ENCODE results near the gene HLA-DQB1.

HLA-DQB1 gene

GRCh38 chr6:32669893-32670292, 3.4 kb upstream of the HLA-DQB1 start:
- no peak overlapping the region for H3K4me3 ChIP-seq (ENCODE audit: low read length)
- no peak for DNase-seq (ENCODE audit: low read depth)

DNA sequence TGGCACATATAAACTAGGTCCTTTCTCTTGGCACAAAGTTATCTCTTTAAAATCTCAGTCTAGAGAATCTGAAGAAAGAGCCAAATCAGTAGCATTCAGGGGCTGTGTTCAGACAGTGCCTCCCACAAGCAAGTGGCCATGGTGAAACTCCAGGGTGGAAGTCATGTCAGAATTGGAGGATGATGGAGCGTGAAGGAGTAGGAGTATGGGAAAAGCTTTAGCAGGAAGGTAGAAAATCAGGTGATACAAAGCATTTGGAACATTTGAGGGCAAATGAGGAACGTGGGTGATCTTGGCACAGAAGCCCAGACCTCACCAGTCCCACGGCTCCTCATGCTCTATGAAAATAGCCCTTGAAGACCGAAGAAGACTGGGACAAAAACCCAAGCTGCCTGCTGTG, 2.8 kb upstream of the HLA-DQB1 start:
- H3K4me3 ChIP-seq (ENCODE audit: low read length) = no peak overlapping the region
- TF ChIP-seq, protein P1, sequence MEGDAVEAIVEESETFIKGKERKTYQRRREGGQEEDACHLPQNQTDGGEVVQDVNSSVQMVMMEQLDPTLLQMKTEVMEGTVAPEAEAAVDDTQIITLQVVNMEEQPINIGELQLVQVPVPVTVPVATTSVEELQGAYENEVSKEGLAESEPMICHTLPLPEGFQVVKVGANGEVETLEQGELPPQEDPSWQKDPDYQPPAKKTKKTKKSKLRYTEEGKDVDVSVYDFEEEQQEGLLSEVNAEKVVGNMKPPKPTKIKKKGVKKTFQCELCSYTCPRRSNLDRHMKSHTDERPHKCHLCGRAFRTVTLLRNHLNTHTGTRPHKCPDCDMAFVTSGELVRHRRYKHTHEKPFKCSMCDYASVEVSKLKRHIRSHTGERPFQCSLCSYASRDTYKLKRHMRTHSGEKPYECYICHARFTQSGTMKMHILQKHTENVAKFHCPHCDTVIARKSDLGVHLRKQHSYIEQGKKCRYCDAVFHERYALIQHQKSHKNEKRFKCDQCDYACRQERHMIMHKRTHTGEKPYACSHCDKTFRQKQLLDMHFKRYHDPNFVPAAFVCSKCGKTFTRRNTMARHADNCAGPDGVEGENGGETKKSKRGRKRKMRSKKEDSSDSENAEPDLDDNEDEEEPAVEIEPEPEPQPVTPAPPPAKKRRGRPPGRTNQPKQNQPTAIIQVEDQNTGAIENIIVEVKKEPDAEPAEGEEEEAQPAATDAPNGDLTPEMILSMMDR (conservative IDR thresholded peaks at IDR 0.05; ENCODE audit: low read depth, low read length) = no peak
- no peak for DNase-seq (ENCODE audit: low read depth)

More at GRCh38 chr6:32669893-32670292, 3.4 kb upstream of the HLA-DQB1 start:
- TF ChIP-seq, protein P1 (conservative IDR thresholded peaks at IDR 0.05; ENCODE audit: low read depth, low read length) = no peak

- DNase-seq (ENCODE audit: low read depth) = no peak
- no peak overlapping the region for H3K4me3 ChIP-seq (ENCODE audit: low read length)
- TF ChIP-seq, protein P1 (conservative IDR thresholded peaks at IDR 0.05; ENCODE audit: low read depth, low read length) = no peak
Observed at GRCh38 chr6:32668226-32668747, 1.8 kb upstream of the HLA-DQB1 start.

DNA sequence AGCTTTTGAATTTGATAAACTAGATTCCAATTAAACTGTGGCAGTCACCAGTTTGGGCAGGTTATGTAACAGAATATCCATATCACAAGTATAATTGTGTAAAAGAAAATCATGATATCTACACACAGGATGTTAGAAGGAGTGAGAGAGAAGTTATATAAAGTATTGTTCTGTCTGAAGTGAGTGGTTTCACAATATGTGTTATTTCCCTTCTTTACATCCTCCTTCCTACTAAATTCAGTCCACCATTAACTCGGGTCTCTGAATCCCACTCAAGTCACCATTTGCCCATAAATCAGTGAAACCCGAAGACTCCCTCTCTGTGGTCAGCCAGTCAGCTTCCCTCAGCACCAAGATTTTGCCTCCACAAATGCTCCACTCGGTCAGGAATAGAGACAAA, 796 bp downstream of the HLA-DQB1 start:
- no peak overlapping the region for H3K4me3 ChIP-seq (ENCODE audit: low read length)
- DNase-seq (ENCODE audit: low read depth) = no peak
- TF ChIP-seq, protein P1 (conservative IDR thresholded peaks at IDR 0.05; ENCODE audit: low read depth, low read length) = no peak

DNA sequence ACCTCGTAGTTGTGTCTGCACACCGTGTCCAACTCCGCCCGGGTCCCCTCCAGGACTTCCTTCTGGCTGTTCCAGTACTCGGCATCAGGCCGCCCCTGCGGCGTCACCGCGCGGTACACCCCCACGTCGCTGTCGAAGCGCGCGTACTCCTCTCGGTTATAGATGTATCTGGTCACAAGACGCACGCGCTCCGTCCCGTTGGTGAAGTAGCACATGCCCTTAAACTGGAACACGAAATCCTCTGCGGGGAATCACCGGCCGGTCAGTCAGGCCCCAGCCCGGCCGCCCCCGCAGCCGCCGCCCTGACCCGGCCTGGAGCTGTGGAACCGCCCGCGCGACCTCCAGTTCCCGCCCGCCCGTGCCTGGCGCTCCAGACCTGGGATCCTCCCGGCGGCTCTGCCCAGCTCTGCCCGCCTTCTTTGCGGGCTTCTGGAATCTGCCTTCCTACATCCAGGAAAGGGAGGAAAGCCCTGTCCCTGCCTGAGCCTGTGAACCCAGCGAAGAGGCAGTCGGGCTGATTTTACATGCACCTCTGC, 1.6 kb downstream of the HLA-DQB1 start:
- no peak overlapping the region for H3K4me3 ChIP-seq (ENCODE audit: low read length)
- TF ChIP-seq, protein P1 (conservative IDR thresholded peaks at IDR 0.05; ENCODE audit: low read depth, low read length) = no peak
- DNase-seq (ENCODE audit: low read depth) = no peak

DNA sequence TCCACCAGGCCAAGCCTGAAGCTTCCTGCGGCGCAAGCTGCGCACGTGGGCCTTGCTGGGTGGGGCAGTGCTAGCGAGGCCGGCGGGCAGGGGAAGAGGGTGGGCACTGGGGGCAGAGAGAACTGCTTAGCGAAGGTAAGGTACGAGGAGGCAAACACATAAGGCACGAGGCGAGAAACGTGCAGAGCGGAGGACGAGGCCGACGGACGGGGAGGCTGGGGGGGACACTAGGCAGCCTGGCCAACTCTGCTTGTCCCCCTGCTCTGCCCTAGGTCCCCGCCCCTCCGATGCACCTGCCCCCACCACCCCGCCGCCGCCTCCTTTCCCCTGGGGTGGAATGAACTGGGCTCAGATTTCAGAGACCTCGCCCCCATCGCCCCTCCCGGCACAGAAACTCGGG, 2.1 kb downstream of the HLA-DQB1 start:
- DNase-seq (ENCODE audit: low read depth) = no peak

GRCh38 chr6:32662836-32663235, 3.6 kb downstream of the HLA-DQB1 start:
- no peak overlapping the region for H3K4me3 ChIP-seq (ENCODE audit: low read length)
- TF ChIP-seq, protein P1 (conservative IDR thresholded peaks at IDR 0.05; ENCODE audit: low read depth, low read length) = no peak
- no peak for DNase-seq (ENCODE audit: low read depth)

More for the DNA sequence above, 2.1 kb downstream of the HLA-DQB1 start:
- TF ChIP-seq, protein P1 (conservative IDR thresholded peaks at IDR 0.05; ENCODE audit: low read depth, low read length) = no peak
- H3K4me3 ChIP-seq (ENCODE audit: low read length) = no peak overlapping the region
